NOMO-1 treated with DMSO at 0.1 percent for 48 hours (cell line): ENCODE results near the gene TIMM13.
A peak's percentile ranks its signal among the peaks of the same experiment; 100 is the strongest.

Experiments
- DNase-seq: peaks from one replicate; lab custom pipeline; 2025; ENCODE audit not compliant: unreplicated experiment; lab: John Stamatoyannopoulos, UW

The TIMM13 gene

DNA sequence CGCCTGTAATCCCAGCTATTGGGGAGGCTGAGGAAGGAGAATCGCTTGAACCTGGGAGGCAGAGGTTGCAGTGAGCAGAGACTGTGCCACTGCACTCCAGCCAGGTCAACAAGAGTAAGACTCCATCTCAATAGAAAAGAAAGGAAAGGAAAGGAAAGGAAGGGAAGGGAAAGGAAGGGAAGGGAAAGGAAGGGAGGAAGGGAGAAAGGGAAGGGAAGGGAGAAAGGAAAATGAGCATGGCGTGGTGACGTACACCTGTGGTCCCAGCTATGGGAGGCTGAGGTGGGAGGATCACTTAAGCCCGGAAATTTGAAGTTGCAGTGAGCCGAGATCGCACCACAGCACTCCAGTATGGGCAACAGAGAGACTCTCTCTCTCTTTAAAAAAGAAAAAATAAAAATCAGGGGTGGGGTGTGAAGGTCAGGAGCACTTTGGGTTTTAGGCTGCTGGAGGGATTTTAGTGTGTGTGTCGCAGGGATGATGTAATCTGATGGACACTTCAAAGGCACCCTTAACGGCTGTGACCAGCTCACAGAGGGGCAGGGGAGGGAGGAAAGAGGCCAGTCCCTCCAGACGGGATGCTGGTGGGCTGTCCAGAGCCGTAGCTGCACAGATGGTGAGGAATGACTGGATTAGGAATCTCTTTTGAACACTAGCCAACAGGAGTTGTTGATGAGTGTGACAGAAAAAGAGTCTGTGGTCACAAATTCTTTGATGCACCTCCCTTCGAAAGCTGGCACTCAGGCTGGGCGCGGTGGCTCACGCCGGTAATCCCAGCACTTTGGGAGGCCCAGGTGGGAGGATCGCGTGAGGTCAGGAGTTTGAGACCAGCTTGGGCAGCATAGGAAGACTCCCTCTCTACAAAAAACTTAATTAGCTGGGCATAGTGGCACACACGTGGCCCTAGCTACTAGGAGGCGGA lies 39.8 kb downstream of the TIMM13 start:
- DNase-seq, result no peak

DNA sequence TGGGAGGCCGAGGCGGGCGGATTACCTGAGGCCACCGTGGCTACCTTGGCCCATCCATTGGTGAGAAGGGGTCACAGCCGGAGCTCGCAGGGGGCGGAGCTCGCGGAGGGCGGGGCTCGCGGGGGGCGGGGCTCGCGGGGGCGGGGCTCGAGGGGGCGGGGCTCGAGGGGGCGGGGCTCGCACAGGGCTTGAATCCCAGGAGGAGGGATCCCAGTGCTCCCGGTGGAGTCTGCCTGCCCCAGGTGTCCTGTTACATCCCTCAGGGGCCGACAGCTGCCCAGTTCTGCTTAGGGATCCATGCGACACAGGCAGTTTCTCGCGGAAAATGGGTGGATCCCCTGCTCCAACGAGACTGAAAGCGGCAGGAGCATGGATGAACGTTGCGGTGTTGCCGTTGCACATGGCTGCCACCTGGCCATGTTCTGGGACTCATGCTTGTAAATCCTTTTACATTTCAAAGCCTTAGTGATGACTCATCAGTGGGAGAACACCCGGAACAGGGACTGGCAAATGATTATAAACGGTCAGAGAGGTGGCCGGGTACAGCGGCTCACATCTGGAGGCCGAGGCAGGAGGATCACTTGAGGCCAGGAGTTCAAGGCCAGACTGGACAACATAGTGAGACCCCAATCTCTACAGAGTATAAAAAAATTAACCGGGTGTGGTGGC lies 42.2 kb downstream of the TIMM13 start:
- DNase-seq, result peak; percentile 13

DNA sequence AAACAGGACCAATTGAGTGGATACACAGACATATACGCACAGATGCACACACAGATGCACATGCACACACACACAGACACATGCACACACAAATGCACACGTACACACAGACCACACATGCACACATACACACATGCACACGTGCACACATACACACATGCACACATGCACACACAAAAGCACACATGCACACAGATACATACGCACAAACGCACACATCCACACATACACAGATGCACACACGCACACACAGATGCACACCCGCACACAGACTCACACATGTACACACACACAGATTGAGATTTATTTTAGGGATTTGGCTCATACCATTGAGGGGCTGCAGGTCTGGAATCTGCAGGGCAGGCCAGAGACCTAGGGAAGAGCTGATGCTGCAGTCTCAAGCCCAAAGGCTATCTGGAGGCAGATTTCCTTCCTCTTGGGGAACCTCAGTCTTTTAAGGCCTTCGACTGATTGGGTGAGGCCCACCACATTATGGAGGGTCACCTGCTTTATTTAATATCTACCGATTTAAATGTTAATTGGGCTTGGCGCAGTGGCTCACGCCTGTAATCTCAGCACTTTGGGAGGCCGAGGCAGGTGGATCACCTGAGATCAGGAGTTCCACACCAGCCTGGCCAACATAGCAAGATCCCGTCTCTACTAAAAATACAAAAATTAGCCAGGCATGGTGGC lies 44.7 kb downstream of the TIMM13 start:
- no peak for DNase-seq

DNA sequence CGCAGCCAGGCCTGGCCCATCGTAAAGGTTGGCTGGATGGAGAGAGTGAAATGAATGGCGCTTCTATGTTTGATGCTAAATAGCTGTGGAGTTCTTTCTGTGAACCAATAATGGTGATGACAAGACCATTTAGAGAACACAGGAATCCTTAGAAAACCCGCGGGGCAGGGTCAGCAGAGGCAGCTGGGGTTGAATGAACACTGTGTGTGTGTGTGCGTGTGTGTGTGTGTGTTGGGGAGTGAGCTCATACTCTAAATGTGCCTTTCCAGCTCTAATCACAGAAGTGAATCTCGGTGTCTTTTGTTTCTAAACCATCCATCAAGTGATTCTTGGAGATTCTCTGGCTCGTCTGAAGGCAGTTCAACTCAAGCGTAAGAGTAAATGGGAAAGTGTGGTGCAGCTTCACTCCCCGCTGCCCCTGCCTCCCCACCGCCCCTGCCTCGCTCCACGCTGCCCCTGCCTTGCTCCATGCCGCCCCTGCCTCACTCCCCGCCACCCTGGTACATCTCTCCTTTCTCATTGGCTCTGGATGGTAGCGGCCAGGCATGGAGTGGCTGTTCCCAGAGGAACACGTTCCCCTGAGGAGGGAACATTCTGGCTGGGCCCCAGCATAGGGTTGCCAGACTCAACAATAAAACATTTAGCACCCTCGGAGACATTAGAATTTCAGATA lies 46.1 kb downstream of the TIMM13 start:
- DNase-seq, result no peak

DNA sequence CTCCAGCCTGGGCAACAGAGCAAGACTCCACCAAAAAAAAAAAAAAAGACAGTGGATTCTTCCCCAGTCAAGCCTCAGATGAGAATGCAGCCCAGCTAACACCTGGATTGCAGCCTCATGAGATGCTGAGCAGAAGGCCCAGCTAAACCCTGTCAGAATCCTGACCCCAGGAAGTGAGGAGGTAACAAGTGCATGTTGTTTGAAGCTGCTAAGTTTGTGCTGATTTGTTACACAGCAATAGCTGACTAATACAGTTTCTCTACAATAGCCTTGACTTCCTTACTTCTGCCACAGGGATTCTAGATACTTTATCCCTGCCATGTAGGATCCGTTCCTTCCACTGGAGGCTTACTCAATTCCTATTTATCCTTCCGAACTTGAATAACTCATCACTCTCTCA lies 46.8 kb downstream of the TIMM13 start:
- no peak for DNase-seq

DNA sequence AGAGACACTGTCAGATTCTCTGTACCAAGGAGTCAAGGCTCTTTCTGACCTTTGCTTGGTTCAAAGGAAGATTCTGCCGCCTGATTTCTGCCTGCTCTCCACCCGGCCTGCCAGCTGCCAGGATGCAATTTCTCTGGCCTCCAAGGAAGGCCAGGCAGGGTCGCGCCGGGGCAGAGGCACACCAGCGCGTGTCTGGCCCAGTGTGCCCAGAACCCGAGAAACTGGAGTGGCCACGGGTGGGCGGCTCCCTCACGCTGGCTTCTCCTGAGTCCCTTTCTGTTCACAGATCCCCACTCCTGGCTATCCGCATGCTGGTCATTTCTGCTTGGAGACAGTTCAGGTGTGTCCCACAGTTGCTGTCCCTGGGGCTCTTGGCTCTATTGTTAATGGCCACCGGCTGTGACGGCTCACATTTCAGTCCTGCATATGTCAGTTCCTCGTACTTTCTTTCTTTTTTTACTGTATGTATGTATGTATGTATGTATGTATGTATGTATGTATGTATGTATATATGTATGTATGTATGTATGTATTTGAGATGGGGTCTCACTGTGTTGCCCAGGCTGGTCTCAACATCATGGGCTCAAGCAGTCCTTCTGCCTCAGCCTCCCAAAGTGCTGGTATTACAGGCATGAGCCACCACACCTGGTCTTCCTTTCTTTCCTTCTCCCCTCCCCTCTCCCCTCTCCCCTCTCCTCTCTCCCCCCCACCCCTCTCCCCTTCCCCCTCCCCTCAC lies 50.4 kb downstream of the TIMM13 start:
- DNase-seq, result no peak
